HepG2 (cell line): ENCODE data around the gene MRPS31.

Source experiments
- EP300 ChIP-seq, 3 experiments: sonication (generic) in 1 of 3; formaldehyde crosslinking in 1 of 3; IDR thresholded peaks; 2 replicates each; pipeline versions ENCODE4 v1.5.1 to v1.6.1; 2011 to 2020; ENCODE audit warnings: low read depth in 2 of 3, low read length in 2 of 3, borderline replicate concordance in 1 of 3, improper control_type of control experiment in 1 of 3, mild to moderate bottlenecking in 1 of 3, missing genetic modification reagents in 1 of 3, moderate library complexity in 1 of 3
- PCBP1 ChIP-seq: fragments of 200-400 bp; formaldehyde crosslinking; IDR thresholded peaks from 2 replicates; pipeline ENCODE4 v1.6.1; 2017; ENCODE audit warnings: mild to moderate bottlenecking, low read depth, low read length, borderline replicate concordance
- TF ChIP-seq, protein P1 (sequence below): sonication (generic); formaldehyde crosslinking; IDR thresholded peaks from 2 replicates; pipeline ENCODE4 v1.5.0; 2020; ENCODE audit warnings: mild to moderate bottlenecking, missing genetic modification reagents, moderate library complexity

- TF ChIP-seq PCBP1 = no peak
- TF ChIP-seq, protein P1, sequence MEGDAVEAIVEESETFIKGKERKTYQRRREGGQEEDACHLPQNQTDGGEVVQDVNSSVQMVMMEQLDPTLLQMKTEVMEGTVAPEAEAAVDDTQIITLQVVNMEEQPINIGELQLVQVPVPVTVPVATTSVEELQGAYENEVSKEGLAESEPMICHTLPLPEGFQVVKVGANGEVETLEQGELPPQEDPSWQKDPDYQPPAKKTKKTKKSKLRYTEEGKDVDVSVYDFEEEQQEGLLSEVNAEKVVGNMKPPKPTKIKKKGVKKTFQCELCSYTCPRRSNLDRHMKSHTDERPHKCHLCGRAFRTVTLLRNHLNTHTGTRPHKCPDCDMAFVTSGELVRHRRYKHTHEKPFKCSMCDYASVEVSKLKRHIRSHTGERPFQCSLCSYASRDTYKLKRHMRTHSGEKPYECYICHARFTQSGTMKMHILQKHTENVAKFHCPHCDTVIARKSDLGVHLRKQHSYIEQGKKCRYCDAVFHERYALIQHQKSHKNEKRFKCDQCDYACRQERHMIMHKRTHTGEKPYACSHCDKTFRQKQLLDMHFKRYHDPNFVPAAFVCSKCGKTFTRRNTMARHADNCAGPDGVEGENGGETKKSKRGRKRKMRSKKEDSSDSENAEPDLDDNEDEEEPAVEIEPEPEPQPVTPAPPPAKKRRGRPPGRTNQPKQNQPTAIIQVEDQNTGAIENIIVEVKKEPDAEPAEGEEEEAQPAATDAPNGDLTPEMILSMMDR (CRISPR knock-in tag) = peak; percentile 51
- no peak for TF ChIP-seq EP300 (IDR thresholded peaks at IDR 0.05; ENCODE audit: low read depth in 2 of 2, low read length in 2 of 2)
- no peak for TF ChIP-seq EP300 (CRISPR knock-in tag; IDR thresholded peaks at IDR 0.05; ENCODE audit: borderline replicate concordance)
These were observed 9.9 kb upstream of the MRPS31 start for GRCh38 chr13:40780822-40781401.
